ENCODE results near the gene RGS17.
"Not testable (repeated sequence)": the region's sequence is repeated elsewhere in the genome, so short reads cannot be mapped to it uniquely, and the experiment has no call there.

Gene RGS17

GRCh38 chr6:153028286-153028685 lies 102.8 kb downstream of the RGS17 start:
- no peak for DNase-seq

GRCh38 chr6:153027480-153027879 lies 103.6 kb downstream of the RGS17 start:
- no peak for DNase-seq

DNA sequence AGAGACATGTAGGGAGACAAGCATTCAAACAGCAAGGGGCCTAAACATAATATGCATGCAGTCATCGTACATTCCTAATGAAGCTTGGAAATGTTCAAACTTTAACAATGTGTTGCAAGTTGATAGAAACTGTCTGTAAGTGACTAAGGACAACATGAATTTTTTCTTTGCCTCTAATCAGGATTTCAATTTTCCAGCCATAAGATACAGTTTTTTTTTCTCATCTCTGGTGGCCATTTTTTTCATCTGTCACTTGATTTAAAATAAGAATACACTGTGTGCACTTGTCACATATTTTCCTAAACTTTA lies 106.4 kb downstream of the RGS17 start:
- DNase-seq: no peak

GRCh38 chr6:153023977-153024708 lies 106.9 kb downstream of the RGS17 start:
- no peak for DNase-seq

- DNase-seq: no peak
These were observed 112.7 kb downstream of the RGS17 start for GRCh38 chr6:153018355-153018754.

DNA sequence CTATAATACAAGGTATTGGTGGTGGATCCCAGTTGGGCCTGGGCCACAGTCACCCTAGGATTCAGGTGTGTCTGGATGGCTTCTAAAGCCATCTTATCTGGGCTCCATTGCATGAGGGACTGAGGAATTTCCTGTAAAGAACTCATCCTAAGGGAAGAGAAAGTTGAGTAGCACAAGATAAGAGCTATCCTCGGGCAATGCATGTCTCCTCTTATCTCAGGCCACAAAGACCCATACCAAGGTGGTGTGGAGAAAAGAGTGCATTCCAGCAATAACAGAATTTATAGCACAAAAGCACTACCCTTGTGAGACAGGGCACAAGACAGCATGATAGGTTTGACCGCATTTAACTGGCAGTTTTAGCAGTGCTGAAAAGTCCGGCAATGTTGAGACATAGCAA lies 114.2 kb downstream of the RGS17 start:
- no peak for DNase-seq

- DNase-seq: no peak
These were observed 115.9 kb downstream of the RGS17 start for GRCh38 chr6:153015094-153015640.

DNA sequence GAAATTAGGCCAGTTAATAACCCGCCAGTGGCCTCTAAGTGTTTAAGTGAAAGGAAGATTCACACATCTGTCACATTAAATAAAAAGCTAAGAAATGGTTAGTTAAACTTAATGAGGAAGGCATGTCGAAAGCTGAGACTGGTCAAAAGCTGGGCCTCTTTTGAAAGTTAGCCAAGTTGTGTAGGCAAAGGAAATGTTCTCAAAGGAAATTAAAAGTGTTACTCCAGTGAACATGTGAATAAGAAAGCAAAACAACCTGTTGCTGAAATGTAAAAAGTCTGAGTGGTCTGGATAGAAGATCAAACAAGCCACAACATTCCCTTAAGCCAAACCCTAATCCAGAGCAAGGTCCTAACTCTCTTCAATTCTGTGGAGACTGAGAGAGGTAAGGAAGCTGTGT lies 117.6 kb downstream of the RGS17 start:
- DNase-seq: no peak

GRCh38 chr6:153012856-153013255 lies 118.2 kb downstream of the RGS17 start:
- DNase-seq: no peak

GRCh38 chr6:153003366-153003690 lies 127.8 kb downstream of the RGS17 start:
- DNase-seq: no peak

GRCh38 chr6:153002613-153003365 lies 128.3 kb downstream of the RGS17 start, which contains the start of gene MTRF1L:
Gene MTRF1L, minus strand, starts transcription at chr6:153002709. Its CDS starts 24 bp downstream, at chr6:153002685.
- peak; percentile 30 for DNase-seq

DNA sequence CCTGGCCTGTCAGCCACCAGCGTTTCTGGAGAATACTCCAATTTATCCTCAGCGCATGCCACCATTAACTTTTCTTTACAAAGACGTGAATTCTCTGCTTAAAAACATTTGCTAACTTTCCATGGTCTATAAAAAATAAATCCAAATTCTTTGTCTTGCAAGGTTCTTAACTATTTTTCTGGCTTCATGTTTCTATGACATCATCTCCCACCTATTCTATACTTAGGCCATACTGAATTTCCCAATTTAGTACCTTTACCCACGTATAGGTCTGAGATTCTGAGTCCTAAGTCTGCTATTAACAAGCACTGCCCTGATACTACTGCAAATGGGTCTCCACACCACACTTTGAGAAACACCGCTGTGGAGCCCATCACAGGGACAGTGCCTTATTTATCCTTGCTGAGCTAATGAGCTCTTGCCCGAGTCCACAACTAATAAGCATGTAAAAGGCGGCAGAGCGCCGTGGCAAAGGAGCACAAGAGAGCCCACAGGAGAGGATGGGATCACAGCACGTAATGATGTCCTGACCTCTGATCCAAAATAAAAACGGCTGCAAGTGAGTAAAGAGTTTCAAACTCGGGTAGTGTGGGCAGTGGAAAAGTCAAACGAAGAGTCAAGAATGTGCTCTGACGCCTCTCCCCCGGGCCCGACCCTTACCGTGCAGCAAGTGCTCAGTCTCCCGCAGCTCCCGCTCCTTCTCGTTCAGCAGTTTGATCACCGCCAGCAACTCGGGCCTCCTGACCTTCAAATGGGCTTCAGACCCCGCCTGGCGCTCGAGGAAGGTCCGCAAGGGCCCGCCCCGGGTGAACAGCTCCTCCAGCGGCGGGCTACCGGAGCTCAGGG lies 129.1 kb downstream of the RGS17 start:
- no peak for DNase-seq

DNA sequence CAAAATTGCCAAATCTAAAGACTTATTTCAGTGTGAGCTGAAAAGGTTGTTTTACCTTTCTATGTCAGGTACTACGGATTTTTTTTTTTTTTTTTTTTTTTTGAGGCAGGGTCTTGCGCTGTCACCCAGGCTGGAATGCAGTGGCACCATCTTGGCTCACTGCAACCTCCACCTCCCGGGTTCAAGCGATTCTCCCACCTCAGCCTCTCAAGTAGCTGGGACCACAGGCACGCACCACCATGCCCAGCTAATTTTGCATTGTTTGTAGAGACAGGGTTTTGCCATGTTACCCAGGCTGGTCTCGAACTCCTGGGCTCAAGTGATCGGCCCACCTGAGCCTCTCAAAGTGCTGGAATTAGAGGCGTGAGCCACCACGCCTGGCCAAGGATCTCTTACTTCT lies 130.3 kb downstream of the RGS17 start:
- DNase-seq: not testable (repeated sequence)

GRCh38 chr6:153000243-153000642 lies 130.8 kb downstream of the RGS17 start:
- DNase-seq: no peak

GRCh38 chr6:152999538-152999937 lies 131.5 kb downstream of the RGS17 start:
- not testable (repeated sequence) for DNase-seq

DNA sequence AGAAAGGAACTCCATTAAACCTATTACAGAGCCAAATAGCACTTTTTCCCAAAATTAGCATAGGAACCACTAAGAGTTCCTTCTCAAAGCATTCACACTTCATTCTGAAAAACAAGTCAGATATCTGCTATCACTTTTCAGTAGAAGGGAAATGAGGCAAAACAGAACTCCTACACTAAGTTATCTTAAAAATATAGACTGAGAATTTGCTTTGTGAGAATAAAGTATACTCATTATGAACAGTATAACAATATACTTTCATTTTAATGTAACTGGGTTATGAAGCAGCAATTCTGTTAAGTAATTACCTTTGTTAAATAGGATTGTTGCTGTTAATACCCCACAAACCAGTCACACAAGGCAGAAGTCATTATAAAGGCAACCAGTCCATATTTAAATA lies 137.2 kb downstream of the RGS17 start:
- DNase-seq: no peak

- DNase-seq: no peak
These were observed 137.7 kb downstream of the RGS17 start for GRCh38 chr6:152993431-152993830.

- no peak for DNase-seq
These were observed 144.1 kb downstream of the RGS17 start for GRCh38 chr6:152986978-152987377.

DNA sequence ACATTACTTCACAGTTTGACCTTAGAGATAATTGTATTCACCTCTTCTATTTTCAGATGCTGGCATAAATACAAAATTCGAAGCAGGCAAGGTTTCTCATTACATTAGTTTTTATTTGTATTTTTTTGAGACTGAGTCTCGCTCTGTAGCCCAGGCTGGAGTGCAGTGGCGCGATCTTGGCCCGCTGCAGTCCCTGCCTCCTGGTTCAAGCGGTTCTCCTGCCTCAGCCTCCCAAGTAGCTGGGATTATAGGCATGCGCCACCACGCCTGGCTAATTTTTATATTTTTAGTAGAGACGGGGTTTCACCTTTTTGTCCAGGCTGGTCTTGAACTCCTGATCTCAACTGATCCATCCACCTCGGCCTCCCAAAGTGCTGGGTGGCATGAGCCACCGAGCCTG lies 145.8 kb downstream of the RGS17 start:
- not testable (repeated sequence) for DNase-seq

DNA sequence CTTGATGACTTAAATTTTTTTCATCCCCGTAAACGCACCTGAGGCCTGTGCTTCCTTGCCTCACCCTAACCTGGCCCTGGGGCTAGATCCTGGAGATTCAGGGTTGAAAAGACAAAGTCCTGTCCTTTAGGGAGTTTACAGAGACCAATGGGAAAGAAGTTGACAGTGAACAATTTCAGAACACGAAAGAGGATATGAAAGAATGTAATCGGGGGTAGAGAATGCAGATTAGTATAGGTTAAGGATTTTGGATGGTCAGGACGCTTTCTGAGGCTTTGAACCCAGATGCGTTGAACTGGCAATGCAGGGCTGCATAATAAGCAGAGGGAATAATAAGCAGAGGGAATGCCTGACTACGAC lies 146.6 kb downstream of the RGS17 start:
- DNase-seq: no peak

GRCh38 chr6:152983637-152984512 lies 147.2 kb downstream of the RGS17 start:
- no peak for DNase-seq

DNA sequence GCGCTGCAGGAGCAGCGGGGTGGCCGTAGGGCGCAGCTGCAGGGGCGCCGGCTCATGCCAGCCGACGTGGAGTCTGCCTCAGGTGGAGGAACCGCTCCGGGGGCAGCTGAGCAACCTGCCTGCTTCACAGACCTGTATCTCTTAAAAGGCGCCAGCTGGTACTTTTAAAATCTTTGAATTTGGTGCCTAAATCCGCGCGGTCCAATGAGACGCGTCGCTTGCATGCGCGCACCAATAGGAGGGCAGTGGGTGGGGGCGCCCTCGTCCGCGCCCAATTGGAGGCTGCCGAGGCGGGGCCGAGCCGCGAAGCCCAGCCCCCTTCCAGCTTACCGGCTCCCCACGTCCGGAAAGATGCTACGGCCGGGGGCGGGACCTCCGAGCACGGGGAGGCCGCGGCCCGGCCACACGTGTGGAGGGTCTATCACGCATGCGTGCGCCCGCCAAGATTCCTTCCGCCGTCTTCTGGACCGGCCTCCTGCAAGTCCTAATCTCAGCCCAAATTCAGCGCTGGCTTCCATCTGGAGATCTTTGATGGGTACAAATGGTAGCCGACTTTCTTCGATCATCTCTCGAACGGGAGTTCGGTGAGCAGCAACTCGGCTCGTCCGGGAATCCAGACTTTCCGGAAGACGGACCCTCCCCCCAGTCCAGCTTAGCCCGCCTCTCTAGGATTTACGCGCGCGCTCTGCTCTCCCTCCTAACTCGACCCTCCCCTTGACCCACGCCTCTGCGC lies 148.0 kb downstream of the RGS17 start, which contains the start of gene FBXO5:
Gene FBXO5 (minus strand): TSS at position 138 of the 733 bp plus-strand sequence. CDS start 82 bp downstream, at position 56.
- DNase-seq: peak; percentile 84

All from NCI-H187 treated with DMSO at 0.1 percent for 48 hours (cell line).